GM19455 (cell line): ENCODE results near the gene OR10Z1.

Experiments
- ATAC-seq: cut with Tn5 transposase; IDR thresholded peaks from one replicate; pipeline ENCODE4 v1.9.1; 2021; ENCODE audit not compliant: unreplicated experiment

OR10Z1 gene

GRCh38 chr1:158604968-158605367, at the start of gene OR10Z1:
TSS of gene OR10Z1 (plus strand) at chr1:158605268. CDS start at chr1:158606439, 1,171 bp downstream.
- no peak for ATAC-seq

- ATAC-seq: no peak
Observed at GRCh38 chr1:158559696-158560095, 45.4 kb upstream of the OR10Z1 start.

- ATAC-seq: no peak
Observed at GRCh38 chr1:158563853-158564252, 41.2 kb upstream of the OR10Z1 start.

GRCh38 chr1:158564608-158565007, 40.5 kb upstream of the OR10Z1 start:
- ATAC-seq: no peak

GRCh38 chr1:158570480-158570879, 34.6 kb upstream of the OR10Z1 start, which contains the start of gene OR6P1:
TSS of gene OR6P1 (minus strand) at chr1:158570580. CDS start at chr1:158563604, 6,976 bp downstream.
- ATAC-seq: no peak

GRCh38 chr1:158572226-158572625, 32.8 kb upstream of the OR10Z1 start:
- ATAC-seq: no peak

GRCh38 chr1:158577561-158577960, 27.5 kb upstream of the OR10Z1 start:
- no peak for ATAC-seq

- ATAC-seq: no peak
Observed at GRCh38 chr1:158579733-158580132, 25.3 kb upstream of the OR10Z1 start, which contains the start of gene OR10X1. TSS of gene OR10X1 (minus strand) at chr1:158579899. CDS start at chr1:158579899, 0 bp downstream.

GRCh38 chr1:158583962-158584361, 21.1 kb upstream of the OR10Z1 start:
- ATAC-seq: no peak

GRCh38 chr1:158586942-158587341, 18.1 kb upstream of the OR10Z1 start:
- ATAC-seq: no peak

- no peak for ATAC-seq
Observed at GRCh38 chr1:158600735-158601134, 4.3 kb upstream of the OR10Z1 start.

GRCh38 chr1:158607296-158607695, 2.2 kb downstream of the OR10Z1 start:
- no peak for ATAC-seq

- no peak for ATAC-seq
Observed at GRCh38 chr1:158611916-158612315, 6.8 kb downstream of the OR10Z1 start.

GRCh38 chr1:158613764-158614163, 8.7 kb downstream of the OR10Z1 start:
- no peak for ATAC-seq

GRCh38 chr1:158638146-158638545, 33.1 kb downstream of the OR10Z1 start:
- ATAC-seq: no peak

GRCh38 chr1:158638904-158639303, 33.8 kb downstream of the OR10Z1 start:
- ATAC-seq: no peak

GRCh38 chr1:158644449-158644848, 39.4 kb downstream of the OR10Z1 start:
- no peak for ATAC-seq

GRCh38 chr1:158646465-158646864, 41.4 kb downstream of the OR10Z1 start:
- ATAC-seq: no peak

GRCh38 chr1:158649052-158649451, 44.0 kb downstream of the OR10Z1 start:
- ATAC-seq: no peak

- no peak for ATAC-seq
Observed at GRCh38 chr1:158652721-158653334, 47.8 kb downstream of the OR10Z1 start.

GRCh38 chr1:158654086-158654485, 49.0 kb downstream of the OR10Z1 start:
- ATAC-seq: no peak

GRCh38 chr1:158654571-158654970, 49.5 kb downstream of the OR10Z1 start:
- ATAC-seq: no peak
